HEK293 (cell line): ENCODE results near the gene TMEM170B.

Experiments
- CTCF ChIA-PET: fragments of 350-600 bp; formaldehyde crosslinking; extraction: SDS; loops from one replicate; lab custom pipeline; 2021; ENCODE audit warnings: antibody characterized with exemption; lab: Yijun Ruan, JAX
- POLR2A ChIA-PET: fragments of 300-600 bp; formaldehyde crosslinking; extraction: SDS; loops from one replicate; lab custom pipeline; 2020; ENCODE audit warnings: antibody characterized with exemption, inconsistent platforms; lab: Yijun Ruan, JAX
- H3K27ac ChIP-seq: fragments of 200-500 bp; sonication (Bioruptor generic); 2 replicates; pipeline ENCODE4 v1.5.1; 2014; ENCODE audit warnings: low read depth, low read length, control low read depth, inconsistent platforms; ENCODE audit errors: extremely low read depth
- H3K36me3 ChIP-seq, 2 experiments: fragments of 200-500 bp in 1 of 2; sonication (Bioruptor generic) in 1 of 2; 1 replicate in 1 of 2; 2 replicates in 1 of 2; pipeline ENCODE4 v1.5.1; 2014 to 2017; ENCODE audit warnings: inconsistent platforms in 2 of 2, low read length in 2 of 2; ENCODE audit not compliant: control insufficient read depth in 2 of 2, insufficient read depth in 1 of 2
- H3K4me1 ChIP-seq: fragments of 200-500 bp; sonication (Bioruptor generic); 2 replicates; pipeline ENCODE4 v1.5.1; 2014; ENCODE audit warnings: mild to moderate bottlenecking, low read length, inconsistent platforms; ENCODE audit not compliant: control insufficient read depth, insufficient read depth
- H3K4me3 ChIP-seq: 2 replicates; pipeline ENCODE4 v1.5.1; 2011; ENCODE audit warnings: low read depth, mild to moderate bottlenecking, control low read depth, low read length, moderate library complexity
- H3K9me3 ChIP-seq: fragments of 200-500 bp; sonication (Bioruptor generic); 2 replicates; pipeline ENCODE4 v1.5.1; 2014; ENCODE audit warnings: low read depth, low read length, inconsistent platforms; ENCODE audit not compliant: control insufficient read depth, insufficient read depth
- AEBP2 ChIP-seq: fragments of 450-650 bp; formaldehyde crosslinking; IDR thresholded peaks from 2 replicates; pipeline ENCODE4 v1.5.1; 2016; ENCODE audit warnings: missing biosample characterization, missing genetic modification characterization, borderline replicate concordance
- ATF2 ChIP-seq: fragments of 450-650 bp; formaldehyde crosslinking; IDR thresholded peaks from 2 replicates; pipeline ENCODE4 v1.5.1; 2016; ENCODE audit warnings: missing biosample characterization, missing genetic modification characterization, low read depth
- BCL11B ChIP-seq: fragments of 450-650 bp; formaldehyde crosslinking; IDR thresholded peaks from 2 replicates; pipeline ENCODE4 v1.5.1; 2016; ENCODE audit warnings: low read depth, missing biosample characterization, missing genetic modification characterization
- REPIN1 ChIP-seq: fragments of 450-650 bp; formaldehyde crosslinking; IDR thresholded peaks from 2 replicates; pipeline ENCODE4 v1.5.1; 2017; ENCODE audit warnings: missing biosample characterization, missing genetic modification characterization, low read depth
- REST ChIP-seq: fragments of 450-650 bp; formaldehyde crosslinking; IDR thresholded peaks from 2 replicates; pipeline ENCODE4 v1.5.1; 2016; ENCODE audit warnings: missing biosample characterization, missing genetic modification characterization
- TSHZ1 ChIP-seq: fragments of 450-650 bp; formaldehyde crosslinking; IDR thresholded peaks from 2 replicates; pipeline ENCODE4 v1.5.1; 2016; ENCODE audit warnings: missing biosample characterization, missing genetic modification characterization, borderline replicate concordance
- ZBTB48 ChIP-seq: fragments of 450-650 bp; formaldehyde crosslinking; IDR thresholded peaks from 2 replicates; pipeline ENCODE4 v1.5.1; 2016; ENCODE audit warnings: missing biosample characterization, missing genetic modification characterization
- ZEB2 ChIP-seq: fragments of 450-650 bp; formaldehyde crosslinking; IDR thresholded peaks from 2 replicates; pipeline ENCODE4 v1.5.1; 2016; ENCODE audit warnings: missing biosample characterization, missing genetic modification characterization
- ZFP3 ChIP-seq: fragments of 450-650 bp; formaldehyde crosslinking; IDR thresholded peaks from 2 replicates; pipeline ENCODE4 v1.5.1; 2016; ENCODE audit warnings: low read depth, missing biosample characterization, missing genetic modification characterization
- ZNF184 ChIP-seq: fragments of 450-650 bp; IDR thresholded peaks from 2 replicates; pipeline ENCODE4 v1.5.1; 2018; ENCODE audit warnings: missing biosample characterization, mild to moderate bottlenecking, missing genetic modification characterization
- ZNF280C ChIP-seq: fragments of 450-650 bp; formaldehyde crosslinking; IDR thresholded peaks from 2 replicates; pipeline ENCODE4 v1.5.1; 2016; ENCODE audit warnings: missing biosample characterization, missing genetic modification characterization
- ZNF366 ChIP-seq: fragments of 450-650 bp; formaldehyde crosslinking; conservative IDR thresholded peaks from 2 replicates; pipeline ENCODE4 v1.5.1; 2016; ENCODE audit warnings: missing biosample characterization, missing genetic modification characterization
- ZNF404 ChIP-seq: fragments of 450-650 bp; formaldehyde crosslinking; IDR thresholded peaks from 2 replicates; pipeline ENCODE4 v1.5.1; 2017; ENCODE audit warnings: missing biosample characterization, missing genetic modification characterization
- ZNF514 ChIP-seq: fragments of 450-650 bp; formaldehyde crosslinking; IDR thresholded peaks from 2 replicates; pipeline ENCODE4 v1.5.1; 2016; ENCODE audit warnings: missing biosample characterization, missing genetic modification characterization
- ZNF558 ChIP-seq: fragments of 450-650 bp; formaldehyde crosslinking; IDR thresholded peaks from 2 replicates; pipeline ENCODE4 v1.5.1; 2016; ENCODE audit warnings: missing biosample characterization, missing genetic modification characterization
- ZNF610 ChIP-seq: fragments of 450-650 bp; formaldehyde crosslinking; IDR thresholded peaks from 2 replicates; pipeline ENCODE4 v1.5.1; 2016; ENCODE audit warnings: missing biosample characterization, missing genetic modification characterization, borderline replicate concordance
- ZNF639 ChIP-seq: fragments of 450-650 bp; formaldehyde crosslinking; IDR thresholded peaks from 2 replicates; pipeline ENCODE4 v1.5.1; 2016; ENCODE audit warnings: missing biosample characterization, missing genetic modification characterization
- ZNF645 ChIP-seq: fragments of 450-650 bp; formaldehyde crosslinking; IDR thresholded peaks from 2 replicates; pipeline ENCODE4; 2016; ENCODE audit warnings: missing biosample characterization, missing genetic modification characterization
- ZNF660 ChIP-seq: fragments of 450-650 bp; IDR thresholded peaks from 2 replicates; pipeline ENCODE4 v1.5.1; 2018; ENCODE audit warnings: missing biosample characterization, mild to moderate bottlenecking, missing genetic modification characterization

Gene TMEM170B

GRCh38 chr6:11604836-11605506 lies 67.4 kb downstream of the TMEM170B start:
- Histone ChIP-seq H3K27ac (no peak overlapping the region), H3K9me3 (no peaks in the 10 kb centered on the region), H3K36me3 (no peaks in the 10 kb centered on the region), H3K4me3 (no peak overlapping the region), H3K4me1 (no peaks in the 10 kb centered on the region)
- POLR2A ChIA-PET = no interaction called here
- CTCF ChIA-PET = interaction anchor here (0.8 to 0.9 kb wide), 2 partner anchors 9 to 20 kb away, joined by 4 to 5 read pairs; no protein-coding TSS in a partner anchor
- TF ChIP-seq ZNF366 (tag by site-specific recombination) (no peak), BCL11B (no peak), ZEB2 (tag by site-specific recombination) (no peak), ZNF639 (tag by site-specific recombination) (no peak), REST (tag by site-specific recombination) (no peak), ZNF404 (no peak), ATF2 (tag by site-specific recombination) (no peak), ZNF558 (tag by site-specific recombination) (no peak), ZNF514 (tag by site-specific recombination) (no peak), REPIN1 (tag by site-specific recombination) (no peak), ZNF645 (tag by site-specific recombination) (no peak), ZNF660 (tag by site-specific recombination) (no peak), ZFP3 (tag by site-specific recombination) (no peak), TSHZ1 (tag by site-specific recombination) (no peak), ZBTB48 (tag by site-specific recombination) (no peak), AEBP2 (no peak), ZNF280C (tag by site-specific recombination) (no peak), ZNF184 (tag by site-specific recombination) (no peak), ZNF610 (tag by site-specific recombination) (no peak)
